Midbrain (tissue), 1 donor: Measurements from ENCODE around the gene RHBDL1.

Experiments used
- DNase-seq: peaks from one replicate; lab custom pipeline; 2025; lab: John Stamatoyannopoulos, UW

RHBDL1 gene

DNA sequence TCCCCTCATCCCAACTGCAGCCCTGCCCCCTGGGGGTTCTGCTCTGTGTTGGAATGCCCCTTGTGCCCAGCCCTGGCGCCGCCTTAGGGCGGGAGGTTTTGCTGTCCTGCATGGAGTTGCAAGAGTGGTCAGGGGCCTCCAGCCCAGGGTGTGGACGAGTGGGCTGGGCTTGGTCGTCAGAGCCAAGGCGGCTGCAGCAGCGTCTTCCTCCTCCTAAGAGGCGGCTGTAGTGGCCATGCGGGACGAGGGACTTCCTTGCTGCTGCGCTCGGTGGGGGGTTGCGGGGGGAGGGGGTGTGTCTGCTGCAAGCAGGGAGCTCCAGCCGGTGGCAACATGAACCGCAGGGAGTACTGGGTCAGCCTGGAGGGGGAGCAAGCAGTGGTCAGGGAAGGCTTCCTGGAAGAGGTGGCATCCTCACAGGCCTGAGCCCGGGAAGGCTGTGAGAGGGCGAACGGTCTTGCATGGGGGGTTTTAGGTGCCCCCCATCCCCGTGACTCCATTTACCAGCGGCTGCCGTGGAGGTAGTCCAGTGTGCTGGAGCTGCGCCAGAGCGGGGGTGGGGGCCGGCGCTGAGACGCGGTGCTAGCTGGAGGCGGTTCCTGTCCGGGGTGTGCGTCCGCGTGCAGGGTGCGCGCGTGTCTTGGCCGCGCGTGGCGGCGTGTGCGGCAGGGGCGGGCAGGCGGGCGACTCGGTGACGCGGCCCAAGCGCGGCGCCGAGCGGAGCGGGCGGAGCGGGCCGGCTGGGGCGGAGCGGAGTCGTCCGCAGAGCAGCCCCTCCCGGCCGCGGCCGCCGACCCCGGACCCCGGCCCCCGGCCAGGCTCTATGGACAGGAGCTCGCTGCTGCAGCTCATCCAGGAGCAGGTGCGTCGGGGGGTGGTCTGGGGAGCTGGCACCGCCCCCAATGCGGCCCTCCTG is at the start of gene RHBDL1:
Gene RHBDL1 (plus strand): TSS at position 704 of the 916 bp plus-strand sequence. CDS start 120 bp downstream, at position 824.
- peak; percentile 52 for DNase-seq

DNA sequence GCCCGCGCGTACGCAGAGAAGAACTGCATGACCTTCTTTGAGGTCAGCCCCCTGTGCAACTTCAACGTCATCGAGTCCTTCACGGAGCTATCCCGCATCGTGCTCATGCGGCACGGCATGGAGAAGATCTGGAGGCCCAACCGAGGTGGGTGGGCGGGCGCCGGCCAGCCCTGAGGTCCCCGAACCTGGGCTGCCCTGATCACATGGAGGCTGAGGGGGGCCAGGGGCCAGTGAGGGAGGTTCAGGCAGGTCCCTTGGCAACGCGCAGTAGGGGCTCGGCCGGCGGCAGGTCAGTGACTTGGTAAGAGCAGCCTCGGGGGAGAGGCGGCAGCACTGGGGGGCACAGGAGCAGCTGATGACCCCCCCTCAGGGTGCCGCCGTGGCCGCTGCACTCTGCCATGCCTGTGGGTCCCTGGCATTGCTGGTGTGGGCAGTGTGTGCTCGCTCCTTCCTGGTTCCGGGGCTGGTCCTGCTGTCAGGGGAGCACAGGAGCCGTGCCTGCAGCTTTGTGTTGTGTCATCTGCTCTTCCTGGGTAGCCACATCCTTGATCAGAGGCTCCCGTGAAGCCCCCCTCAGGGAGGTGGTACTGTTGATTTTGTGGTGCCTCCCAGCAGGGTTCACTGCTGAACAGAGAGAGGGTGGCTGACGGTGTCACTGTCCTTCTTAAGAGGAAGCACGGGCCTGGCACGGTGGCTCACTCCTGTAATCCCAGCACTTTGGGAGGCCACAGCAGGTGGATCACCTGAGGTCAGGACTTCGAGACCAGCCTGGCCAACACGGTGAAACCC is 49.3 kb upstream of the RHBDL1 start:
- no peak for DNase-seq

DNA sequence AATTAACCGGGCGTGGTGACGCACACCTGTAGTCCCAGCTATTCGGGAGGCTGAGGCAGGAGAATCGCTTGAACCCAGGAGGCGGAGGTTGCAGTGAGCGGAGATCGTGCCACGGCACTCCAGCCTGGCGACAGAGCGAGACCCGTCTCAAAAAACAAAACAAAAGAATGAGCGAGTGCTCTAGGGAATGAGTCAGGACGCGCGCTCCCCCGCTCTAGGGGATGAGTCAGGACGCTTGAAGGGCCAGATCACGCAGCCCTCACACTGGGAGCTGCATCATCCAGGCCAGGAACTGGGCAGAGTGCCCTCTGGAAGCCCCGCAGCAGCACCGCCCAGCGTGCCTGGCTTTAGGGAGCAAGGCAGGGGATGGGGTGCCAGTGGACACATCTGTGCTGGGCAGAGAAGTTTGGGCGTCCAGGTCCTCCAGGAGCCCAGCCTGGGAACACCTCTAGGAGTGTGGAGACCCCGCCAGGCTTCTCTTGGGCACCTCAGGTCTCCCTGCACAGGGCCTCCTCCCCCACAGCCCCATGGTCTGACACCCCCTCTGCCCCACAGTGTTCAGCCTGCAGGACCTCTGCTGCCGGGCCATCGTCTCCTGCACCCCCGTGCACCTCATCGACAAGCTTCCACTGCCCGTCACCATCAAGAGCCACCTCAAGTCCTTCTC is 48.6 kb upstream of the RHBDL1 start:
- DNase-seq, result no peak

DNA sequence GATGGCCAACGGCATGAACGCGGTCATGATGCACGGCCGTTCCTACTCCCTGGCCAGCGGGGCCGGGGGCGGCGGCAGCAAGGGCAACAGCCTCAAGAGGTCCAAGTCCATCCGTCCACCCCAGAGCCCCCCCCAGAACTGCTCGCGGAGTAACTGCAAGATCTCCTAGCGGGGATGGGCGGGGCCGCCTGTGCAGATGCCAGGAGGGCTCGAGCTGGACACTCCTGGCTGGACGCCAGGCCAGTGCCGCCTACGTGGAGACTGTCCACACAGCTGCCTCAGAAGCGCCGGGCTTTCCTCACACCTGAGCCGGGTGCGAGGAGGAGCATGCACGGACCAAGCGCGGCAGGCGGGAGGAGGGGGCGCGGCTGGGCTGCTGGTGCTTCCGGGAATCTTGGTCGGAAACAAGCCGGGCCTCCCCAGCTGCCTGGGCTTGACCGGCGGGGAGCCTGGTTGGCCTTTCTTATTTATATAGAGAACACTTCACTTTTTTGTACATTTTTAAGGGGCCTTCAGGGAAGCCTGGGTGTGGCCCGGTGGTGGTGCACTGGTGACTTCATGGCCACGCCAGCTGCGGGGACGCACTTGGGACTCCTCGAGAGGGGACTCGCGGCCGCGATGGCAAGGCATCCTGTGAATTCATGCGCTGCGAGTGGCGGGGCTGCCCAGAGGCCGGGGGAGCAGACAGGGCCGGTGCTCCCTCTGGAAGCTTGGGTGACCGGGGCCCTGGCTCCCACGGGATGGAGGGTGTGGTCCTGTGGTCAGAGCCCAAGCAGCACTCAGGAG is 47.8 kb upstream of the RHBDL1 start:
- no peak for DNase-seq

DNA sequence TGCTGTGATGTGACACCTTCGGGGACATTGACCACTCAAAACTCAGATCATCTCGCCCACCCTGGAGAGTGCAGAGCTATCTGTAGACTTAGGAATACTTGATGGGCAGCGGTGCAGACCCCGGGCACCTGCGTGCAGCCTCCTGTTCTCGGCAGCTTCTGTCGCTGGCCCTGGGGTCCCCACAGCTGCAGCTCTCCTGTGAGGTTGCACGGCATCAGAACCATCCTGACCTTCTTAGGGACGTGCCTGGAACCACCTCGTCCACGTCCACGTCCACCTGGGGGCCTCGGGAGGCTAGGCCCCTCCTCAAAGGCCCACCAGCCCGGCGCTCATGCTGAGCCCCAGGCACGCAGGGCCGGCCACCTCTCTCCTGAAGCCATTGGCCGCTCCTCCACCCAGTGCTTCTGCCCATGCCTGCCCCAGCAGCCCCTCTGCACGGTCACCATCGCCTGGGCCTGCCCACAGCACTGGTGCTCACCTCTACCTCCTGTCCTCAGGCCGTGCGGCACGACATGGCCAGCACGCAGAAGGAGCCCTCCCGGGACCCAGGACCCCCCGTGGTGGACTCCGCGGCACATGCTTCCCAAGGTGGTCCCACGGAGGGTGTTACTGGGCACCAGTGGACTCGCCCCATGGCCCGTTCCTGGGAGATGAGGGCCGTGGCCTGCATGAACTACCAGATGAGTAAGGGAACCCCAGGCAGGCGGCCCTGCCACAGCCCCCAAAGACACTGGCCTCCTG is 47.0 kb upstream of the RHBDL1 start:
- DNase-seq, result no peak

DNA sequence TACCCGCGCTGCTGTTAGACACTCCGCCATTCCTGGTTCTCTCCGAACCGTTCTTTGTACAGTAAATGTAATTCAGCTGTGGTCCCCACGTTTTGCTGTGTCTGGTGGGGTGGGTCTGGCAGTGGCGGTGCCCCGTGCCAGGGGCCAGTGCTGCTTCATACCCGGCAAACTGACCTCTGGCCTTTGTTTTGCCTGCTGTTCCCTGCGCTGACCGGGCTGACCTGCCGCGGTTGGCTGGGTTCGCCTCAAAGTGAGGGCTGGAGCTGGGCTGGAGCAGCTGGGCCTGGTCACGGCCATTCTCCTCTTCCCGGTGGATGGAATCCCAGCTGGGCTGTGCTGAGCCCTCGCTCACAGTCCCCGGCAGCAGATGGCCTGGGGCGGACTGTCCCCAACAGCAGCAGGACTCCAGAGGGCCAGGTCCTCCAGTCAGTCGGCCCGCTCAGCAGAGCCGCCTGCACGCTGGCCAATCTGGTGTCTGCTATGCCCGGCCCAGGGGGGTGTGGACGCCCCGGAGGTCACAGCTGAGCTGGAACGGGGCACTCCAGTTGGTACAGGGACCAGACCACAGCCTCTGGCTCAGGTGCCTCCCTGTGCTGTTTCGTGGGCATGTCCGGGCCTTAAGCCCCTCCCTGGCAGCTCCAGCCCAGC is 46.2 kb upstream of the RHBDL1 start:
- no peak for DNase-seq

DNA sequence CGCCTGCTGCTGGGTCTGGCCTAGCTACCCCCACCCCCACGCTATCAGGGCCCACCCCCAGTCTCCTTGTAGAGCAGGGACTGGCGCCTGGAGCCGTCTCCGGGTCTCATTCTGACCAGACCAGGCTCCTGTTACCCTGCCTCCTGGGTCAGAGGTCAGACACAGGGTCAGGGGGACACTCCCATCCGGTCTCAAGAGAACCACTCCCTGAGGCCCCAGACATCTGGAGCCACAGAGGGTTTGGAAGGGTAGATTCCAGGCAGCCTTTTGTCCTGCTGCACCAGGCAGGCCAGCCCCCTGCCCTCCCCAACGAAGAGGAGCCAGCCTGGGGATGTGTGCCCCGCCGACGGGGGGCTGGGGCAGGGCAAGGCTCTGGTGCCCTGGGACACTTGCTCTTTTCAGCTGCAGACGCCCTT is 45.6 kb upstream of the RHBDL1 start:
- DNase-seq, result no peak

DNA sequence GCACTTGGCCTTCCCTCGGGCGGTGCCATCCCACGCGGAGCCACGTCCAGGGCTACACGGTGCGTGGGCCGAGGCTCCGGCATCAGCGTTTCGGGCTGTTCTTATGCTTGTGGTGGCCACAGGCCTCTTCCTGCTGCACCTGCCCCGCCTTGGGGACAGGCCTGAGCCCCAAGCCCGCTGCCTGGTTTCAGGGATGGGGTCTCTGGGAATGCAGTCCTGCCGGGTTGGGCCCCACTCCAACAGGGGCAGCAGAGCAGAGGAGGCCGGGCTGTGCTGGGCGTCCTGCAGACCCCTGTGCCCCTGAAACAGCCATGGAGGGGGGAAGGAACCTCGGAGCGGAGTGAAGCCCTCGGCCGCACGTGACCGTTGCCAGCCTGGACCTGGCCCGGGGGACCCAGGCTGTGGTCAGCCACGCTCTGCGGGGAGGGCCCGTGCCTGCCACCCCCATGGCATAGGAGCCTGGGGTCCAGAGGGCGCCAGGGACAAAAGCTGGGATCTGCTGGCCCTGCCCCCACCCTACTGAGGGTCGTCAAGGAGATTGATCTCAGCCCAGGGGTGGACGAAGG is 45.1 kb upstream of the RHBDL1 start:
- no peak for DNase-seq

DNA sequence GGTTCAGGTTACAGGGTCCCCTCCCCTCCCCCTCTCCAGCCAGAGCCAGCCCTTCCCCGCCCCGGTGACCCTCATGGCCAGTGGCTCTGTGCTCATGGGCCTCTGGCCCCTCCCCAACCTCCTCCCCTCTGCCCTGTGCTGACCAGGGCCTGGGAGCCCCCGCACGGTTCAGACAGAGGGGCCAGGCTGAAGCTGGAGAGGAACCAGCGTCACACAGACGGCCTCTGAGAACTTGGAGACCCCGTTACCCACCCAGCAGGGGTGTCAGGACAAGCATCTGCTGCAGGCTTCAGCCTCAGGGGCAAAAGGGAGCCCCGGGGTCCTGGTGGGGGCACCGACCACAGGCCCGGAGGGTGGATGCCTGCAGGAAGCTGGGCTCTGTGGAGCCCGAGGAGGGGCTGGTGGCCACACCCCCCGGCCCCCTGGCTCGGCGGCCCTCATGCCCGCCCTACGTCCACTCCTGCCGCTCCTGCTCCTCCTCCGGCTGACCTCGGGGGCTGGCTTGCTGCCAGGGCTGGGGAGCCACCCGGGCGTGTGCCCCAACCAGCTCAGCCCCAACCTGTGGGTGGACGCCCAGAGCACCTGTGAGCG is 44.6 kb upstream of the RHBDL1 start, which contains the start of gene WFIKKN1:
Gene WFIKKN1 (plus strand): TSS at position 171 of the 591 bp plus-strand sequence. CDS start 269 bp downstream, at position 440.
- no peak for DNase-seq

DNA sequence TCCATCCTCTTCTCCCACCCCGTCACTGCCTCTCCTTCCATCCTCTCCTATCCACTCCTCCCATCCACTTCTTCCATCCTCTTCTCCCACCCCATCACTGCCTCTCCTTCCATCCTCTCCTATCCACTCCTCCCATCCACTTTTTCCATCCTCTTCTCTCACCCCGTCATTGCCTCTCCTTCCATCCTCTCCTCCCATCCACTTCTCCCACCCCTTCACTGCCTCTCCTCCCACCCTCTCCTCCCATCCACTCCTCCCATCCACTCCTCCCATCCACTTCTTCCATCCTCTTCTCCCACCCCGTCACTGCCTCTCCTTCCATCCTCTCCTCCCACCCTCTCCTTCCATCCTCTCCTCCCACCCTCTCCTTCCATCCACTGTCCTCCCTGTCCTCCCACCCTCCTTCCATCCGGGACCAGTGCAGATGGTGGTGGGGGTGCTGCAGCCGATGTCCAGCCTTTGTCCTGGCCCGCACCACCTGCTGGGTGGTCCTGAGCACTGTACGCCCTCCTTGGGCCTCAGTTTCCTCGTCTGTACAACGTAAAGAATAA is 43.6 kb upstream of the RHBDL1 start:
- DNase-seq, result no peak

DNA sequence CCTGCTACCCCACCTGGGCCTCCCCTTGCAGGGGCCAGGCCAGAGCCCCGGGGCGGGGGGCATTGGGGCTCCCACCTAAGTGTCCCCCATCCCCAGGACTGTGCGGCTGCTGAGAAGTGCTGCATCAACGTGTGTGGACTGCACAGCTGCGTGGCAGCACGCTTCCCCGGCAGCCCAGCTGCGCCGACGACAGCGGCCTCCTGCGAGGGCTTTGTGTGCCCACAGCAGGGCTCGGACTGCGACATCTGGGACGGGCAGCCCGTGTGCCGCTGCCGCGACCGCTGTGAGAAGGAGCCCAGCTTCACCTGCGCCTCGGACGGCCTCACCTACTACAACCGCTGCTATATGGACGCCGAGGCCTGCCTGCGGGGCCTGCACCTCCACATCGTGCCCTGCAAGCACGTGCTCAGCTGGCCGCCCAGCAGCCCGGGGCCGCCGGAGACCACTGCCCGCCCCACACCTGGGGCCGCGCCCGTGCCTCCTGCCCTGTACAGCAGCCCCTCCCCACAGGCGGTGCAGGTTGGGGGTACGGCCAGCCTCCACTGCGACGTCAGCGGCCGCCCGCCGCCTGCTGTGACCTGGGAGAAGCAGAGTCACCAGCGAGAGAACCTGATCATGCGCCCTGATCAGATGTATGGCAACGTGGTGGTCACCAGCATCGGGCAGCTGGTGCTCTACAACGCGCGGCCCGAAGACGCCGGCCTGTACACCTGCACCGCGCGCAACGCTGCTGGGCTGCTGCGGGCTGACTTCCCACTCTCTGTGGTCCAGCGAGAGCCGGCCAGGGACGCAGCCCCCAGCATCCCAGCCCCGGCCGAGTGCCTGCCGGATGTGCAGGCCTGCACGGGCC is 42.8 kb upstream of the RHBDL1 start:
- DNase-seq, result no peak

DNA sequence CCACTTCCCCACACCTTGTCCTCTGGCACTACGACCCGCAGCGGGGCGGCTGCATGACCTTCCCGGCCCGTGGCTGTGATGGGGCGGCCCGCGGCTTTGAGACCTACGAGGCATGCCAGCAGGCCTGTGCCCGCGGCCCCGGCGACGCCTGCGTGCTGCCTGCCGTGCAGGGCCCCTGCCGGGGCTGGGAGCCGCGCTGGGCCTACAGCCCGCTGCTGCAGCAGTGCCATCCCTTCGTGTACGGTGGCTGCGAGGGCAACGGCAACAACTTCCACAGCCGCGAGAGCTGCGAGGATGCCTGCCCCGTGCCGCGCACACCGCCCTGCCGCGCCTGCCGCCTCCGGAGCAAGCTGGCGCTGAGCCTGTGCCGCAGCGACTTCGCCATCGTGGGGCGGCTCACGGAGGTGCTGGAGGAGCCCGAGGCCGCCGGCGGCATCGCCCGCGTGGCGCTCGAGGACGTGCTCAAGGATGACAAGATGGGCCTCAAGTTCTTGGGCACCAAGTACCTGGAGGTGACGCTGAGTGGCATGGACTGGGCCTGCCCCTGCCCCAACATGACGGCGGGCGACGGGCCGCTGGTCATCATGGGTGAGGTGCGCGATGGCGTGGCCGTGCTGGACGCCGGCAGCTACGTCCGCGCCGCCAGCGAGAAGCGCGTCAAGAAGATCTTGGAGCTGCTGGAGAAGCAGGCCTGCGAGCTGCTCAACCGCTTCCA is 42.0 kb upstream of the RHBDL1 start:
- no peak for DNase-seq

DNA sequence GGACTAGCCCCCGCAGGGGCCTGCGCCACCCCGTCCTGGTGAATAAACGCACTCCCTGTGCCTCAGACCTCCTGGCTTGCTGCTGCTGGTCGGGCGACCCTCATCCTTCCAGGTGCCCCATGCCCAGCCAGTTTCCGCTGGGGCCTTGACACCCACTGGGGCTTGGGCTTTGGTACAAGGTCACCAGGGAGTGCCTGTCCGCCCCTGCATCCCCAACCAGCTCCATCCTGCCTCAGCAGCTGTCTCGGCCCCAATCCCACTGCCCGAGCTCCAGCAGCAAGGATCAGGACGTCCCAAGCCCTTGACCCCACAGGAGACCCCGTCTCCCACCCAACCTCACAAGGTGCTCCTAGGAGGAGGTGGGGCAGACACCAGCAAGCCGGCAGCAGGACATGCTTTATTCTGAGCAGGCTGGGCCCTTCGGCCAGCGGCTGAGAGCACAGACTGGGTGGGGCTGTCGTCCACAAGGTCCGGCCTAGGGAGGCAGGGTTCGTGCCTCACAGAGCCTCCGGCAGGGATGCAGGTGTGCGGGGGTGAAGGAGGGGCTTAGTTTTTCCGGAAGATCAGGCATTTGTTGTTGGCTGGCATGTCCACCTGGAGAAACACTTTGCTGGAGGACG is 41.3 kb upstream of the RHBDL1 start:
- no peak for DNase-seq

DNA sequence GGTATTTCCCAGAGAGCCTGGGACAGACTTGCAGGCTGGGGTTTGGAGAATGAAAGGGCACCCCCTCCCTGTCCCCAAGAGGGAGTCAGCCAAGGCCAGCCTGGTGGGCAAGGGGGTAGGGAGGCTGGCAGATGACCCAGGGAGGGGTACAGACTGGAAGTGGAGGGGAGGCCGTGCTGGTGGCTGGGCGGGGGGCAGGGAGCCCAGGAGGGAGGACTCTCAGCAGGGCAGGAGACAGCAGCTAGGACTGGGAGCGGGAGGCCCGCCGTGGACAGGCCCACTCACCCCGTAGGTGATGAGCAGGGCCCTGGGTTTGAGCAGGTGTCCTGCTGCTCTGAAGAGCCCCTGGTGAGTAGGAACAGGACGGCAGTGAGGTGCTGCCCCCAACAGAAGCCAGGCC is 40.5 kb upstream of the RHBDL1 start:
- DNase-seq, result no peak

DNA sequence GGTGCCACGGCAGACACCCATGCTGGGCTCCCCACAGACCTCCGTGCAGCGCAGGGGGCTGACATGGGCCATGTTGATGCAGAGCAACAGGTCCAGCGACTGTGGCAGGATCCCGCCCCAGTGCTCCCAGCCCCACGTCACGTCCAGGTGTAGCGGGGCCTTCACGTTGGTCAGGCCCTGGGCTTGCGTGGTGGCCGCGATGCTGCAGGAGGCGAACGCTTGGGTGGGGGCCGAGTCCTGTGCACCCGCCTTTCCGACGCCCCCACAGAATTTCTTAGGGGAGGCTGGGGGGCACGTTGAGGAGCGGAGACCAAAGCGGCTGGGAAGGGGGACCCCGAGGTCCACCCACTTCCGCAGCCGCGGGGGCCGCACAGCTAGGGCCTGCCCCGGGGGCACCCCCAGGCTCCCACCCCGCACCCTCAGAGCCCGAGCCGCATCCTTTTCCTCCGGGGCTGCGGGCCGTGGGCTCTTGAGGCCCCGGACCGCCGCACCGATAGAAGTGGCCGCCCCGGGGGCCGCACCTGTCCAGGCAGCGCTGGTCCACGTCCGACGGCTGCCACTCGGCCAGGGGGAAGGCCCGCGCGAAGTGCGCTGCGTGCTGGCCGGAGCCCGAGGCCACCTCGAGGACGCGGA is 39.8 kb upstream of the RHBDL1 start:
- DNase-seq, result no peak

DNA sequence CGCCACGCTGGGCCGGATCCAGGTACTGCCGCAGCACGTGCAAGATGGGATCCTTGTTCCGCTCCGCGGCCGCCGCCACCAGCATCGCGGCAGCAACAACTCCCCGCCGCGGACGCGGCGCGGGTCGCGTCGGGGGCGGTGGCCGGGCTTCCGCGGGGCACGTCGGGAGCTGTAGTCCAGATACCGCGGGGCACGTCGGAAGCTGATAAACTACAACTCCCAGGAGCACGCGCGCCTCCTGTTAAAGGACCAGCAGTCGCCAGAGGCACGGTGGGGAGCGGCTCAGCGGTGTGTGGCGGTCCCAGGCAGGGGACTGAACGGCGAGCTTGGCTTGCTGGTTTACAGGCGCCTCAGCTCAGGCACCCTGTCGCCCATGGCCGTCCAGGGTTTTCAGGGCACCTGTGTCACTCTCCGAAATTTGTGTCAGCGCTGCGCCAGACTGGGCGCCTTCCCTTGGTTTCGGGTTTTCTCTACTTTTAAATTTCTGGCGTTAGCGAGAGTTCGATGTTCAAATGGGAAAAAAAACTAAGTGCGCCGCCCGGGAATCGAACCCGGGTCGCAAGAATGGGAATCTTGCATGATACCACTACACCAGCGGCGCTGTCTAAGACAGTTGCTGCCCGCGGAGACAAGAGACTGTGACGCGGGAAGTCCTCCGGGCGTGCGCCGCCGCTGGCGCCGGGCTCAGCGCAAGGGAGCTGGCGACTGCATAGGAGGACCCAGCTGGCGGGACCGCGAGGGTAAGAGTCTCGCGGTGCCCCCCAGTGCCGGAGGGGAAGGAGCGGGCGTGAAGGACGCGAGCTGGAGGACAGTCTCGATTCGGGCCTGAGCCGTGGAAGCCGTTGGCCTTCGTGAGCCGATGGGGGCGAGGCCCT is 39.0 kb upstream of the RHBDL1 start, which contains the start of gene METTL26:
Gene METTL26 (minus strand): TSS at position 100 of the 875 bp plus-strand sequence. CDS start 15 bp downstream, at position 85.
- peak; percentile 95 for DNase-seq
